ENCODE measurements around the gene COX4I2. TPM values are rescaled to one million over a fixed set of nuclear protein-coding genes. Genes with fewer than 3 reads are reported as not detected.

COX4I2 gene
- total and polyA plus RNA-seq, 2 donors (not counting 1 experiment from before 2014, with no cell fraction given), result not detected

DNA sequence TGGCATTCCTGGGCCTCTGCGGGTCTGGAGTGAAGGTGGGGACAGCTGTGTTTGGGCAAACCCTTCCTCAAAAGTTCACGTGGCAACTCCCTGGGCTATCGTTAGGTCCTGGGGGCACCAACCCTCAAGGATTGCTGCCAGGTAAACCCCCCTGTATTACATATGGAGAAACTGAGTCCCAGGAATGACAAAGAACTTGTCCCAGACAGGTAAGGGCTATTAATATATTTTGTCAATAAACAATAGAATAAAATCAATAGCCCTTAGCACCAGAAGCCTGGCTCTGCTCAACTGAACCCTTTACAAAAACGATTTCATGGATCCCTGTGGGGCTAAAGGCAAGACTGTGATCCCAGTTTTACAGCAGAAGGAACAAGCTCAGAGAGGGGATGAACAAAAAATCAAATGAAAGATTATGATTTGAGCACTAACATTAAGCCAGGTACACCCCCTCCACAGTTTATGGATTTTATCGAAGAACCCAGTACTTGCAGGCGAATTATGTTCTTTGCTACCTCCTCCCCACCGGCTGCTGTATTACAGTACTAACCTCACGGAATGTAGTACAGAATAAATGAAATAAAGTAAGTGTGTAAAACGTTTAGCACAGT lies 30.0 kb upstream of the COX4I2 start:
- no peak for DNase-seq
- intact Hi-C loops (cut with micrococcal nuclease), result no loop called here
- Histone ChIP-seq H3K27me3 (replicated peaks in 1 of 4; ENCODE audit: control extremely low read depth in 1 of 4, control insufficient read depth in 3 of 4, insufficient read depth in 4 of 4, low read length in 3 of 4) (peaks cover 0 to 71% (median 37%) of the 10 kb centered on the region in 4 experiments), H3K4me3 (ENCODE audit: control extremely low read depth in 1 of 5, extremely low read depth in 1 of 5, insufficient read depth in 1 of 5, low read depth in 2 of 5, low read length in 4 of 5) (no peak overlapping the region), H3K36me3 (replicated peaks in 1 of 2; ENCODE audit: control extremely low read depth in 1 of 2, control insufficient read depth in 1 of 2, extremely low read depth in 1 of 2, insufficient read depth in 2 of 2, low read length in 1 of 2) (no peaks in the 10 kb centered on the region), H3K79me2 (ENCODE audit: control insufficient read depth, insufficient read depth, low read length) (no peaks in the 10 kb centered on the region), H3K4me1 (ENCODE audit: control insufficient read depth in 2 of 2, insufficient read depth in 2 of 2, low read length in 2 of 2) (peaks cover 24 to 30% of the 10 kb centered on the region in 2 donors), H4K20me1 (ENCODE audit: control insufficient read depth, insufficient read depth, low read length, poor library complexity, severe bottlenecking) (no peaks in the 10 kb centered on the region), H3K27ac (ENCODE audit: low read length in 2 of 2) (no peak overlapping the region), H3K9me3 (ENCODE audit: control extremely low read depth in 1 of 3, control insufficient read depth in 2 of 3, insufficient read depth in 1 of 3, low read length in 2 of 3) (peaks cover 0 to 4% (median 0%) of the 10 kb centered on the region in 3 donors), H2AFZ (ENCODE audit: insufficient read depth, low read depth, low read length, poor library complexity, severe bottlenecking) (no peak overlapping the region), H3K9ac (ENCODE audit: low read length) (no peak overlapping the region), H3K4me2 (replicated peaks; ENCODE audit: low read depth, low read length, poor library complexity, severe bottlenecking) (no peak overlapping the region)
- ChIA-PET POLR2A (no interaction called here), CTCF (interaction anchor here (10.9 to 16.3 kb wide), 2 partner anchors 37 to 51 kb away, joined by 327 to 587 read pairs; no protein-coding TSS in a partner anchor)
- Mint-ChIP-seq H3K4me3 (peak overlapping the region; percentile 10), H3K27ac (no peak overlapping the region), H3K4me1 (peaks cover 25% of the 10 kb centered on the region), H3K9me3 (ENCODE audit: insufficient read depth) (no peaks in the 10 kb centered on the region), H3K27me3 (peaks cover 46% of the 10 kb centered on the region)
- WGBS (ENCODE audit: insufficient coverage), result 100% methylated on average over 1 of the region's 9 CpGs
- ATAC-seq (ENCODE audit: low read depth), result no peak
- TF ChIP-seq, protein P1, sequence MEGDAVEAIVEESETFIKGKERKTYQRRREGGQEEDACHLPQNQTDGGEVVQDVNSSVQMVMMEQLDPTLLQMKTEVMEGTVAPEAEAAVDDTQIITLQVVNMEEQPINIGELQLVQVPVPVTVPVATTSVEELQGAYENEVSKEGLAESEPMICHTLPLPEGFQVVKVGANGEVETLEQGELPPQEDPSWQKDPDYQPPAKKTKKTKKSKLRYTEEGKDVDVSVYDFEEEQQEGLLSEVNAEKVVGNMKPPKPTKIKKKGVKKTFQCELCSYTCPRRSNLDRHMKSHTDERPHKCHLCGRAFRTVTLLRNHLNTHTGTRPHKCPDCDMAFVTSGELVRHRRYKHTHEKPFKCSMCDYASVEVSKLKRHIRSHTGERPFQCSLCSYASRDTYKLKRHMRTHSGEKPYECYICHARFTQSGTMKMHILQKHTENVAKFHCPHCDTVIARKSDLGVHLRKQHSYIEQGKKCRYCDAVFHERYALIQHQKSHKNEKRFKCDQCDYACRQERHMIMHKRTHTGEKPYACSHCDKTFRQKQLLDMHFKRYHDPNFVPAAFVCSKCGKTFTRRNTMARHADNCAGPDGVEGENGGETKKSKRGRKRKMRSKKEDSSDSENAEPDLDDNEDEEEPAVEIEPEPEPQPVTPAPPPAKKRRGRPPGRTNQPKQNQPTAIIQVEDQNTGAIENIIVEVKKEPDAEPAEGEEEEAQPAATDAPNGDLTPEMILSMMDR (IDR thresholded peaks at IDR 0.05), result no peak
- no peak for TF ChIP-seq EZH2 (IDR thresholded peaks at IDR 0.05; ENCODE audit: borderline replicate concordance, insufficient read depth, low read depth, low read length, poor library complexity, severe bottlenecking)

- ATAC-seq (ENCODE audit: low read depth) (no peak), DNase-seq (no peak)
- intact Hi-C loops (cut with micrococcal nuclease), result no loop called here
- Mint-ChIP-seq H3K4me3 (no peak overlapping the region), H3K27ac (no peak overlapping the region), H3K4me1 (peaks cover 25% of the 10 kb centered on the region), H3K9me3 (ENCODE audit: insufficient read depth) (no peaks in the 10 kb centered on the region), H3K27me3 (peaks cover 43% of the 10 kb centered on the region)
- Histone ChIP-seq H3K27ac (ENCODE audit: low read length in 2 of 2) (no peak overlapping the region), H3K79me2 (ENCODE audit: control insufficient read depth, insufficient read depth, low read length) (no peaks in the 10 kb centered on the region), H3K9me3 (ENCODE audit: control extremely low read depth in 1 of 3, control insufficient read depth in 2 of 3, insufficient read depth in 1 of 3, low read length in 2 of 3) (peaks cover 0 to 4% (median 0%) of the 10 kb centered on the region in 3 donors), H3K4me3 (ENCODE audit: control extremely low read depth in 1 of 5, extremely low read depth in 1 of 5, insufficient read depth in 1 of 5, low read depth in 2 of 5, low read length in 4 of 5) (no peak overlapping the region), H3K27me3 (replicated peaks in 1 of 4; ENCODE audit: control extremely low read depth in 1 of 4, control insufficient read depth in 3 of 4, insufficient read depth in 4 of 4, low read length in 3 of 4) (peaks cover 0 to 65% (median 33%) of the 10 kb centered on the region in 4 experiments), H3K4me2 (replicated peaks; ENCODE audit: low read depth, low read length, poor library complexity, severe bottlenecking) (no peak overlapping the region), H2AFZ (ENCODE audit: insufficient read depth, low read depth, low read length, poor library complexity, severe bottlenecking) (no peak overlapping the region), H3K36me3 (replicated peaks in 1 of 2; ENCODE audit: control extremely low read depth in 1 of 2, control insufficient read depth in 1 of 2, extremely low read depth in 1 of 2, insufficient read depth in 2 of 2, low read length in 1 of 2) (no peaks in the 10 kb centered on the region), H3K9ac (ENCODE audit: low read length) (no peak overlapping the region), H4K20me1 (ENCODE audit: control insufficient read depth, insufficient read depth, low read length, poor library complexity, severe bottlenecking) (no peaks in the 10 kb centered on the region), H3K4me1 (ENCODE audit: control insufficient read depth in 2 of 2, insufficient read depth in 2 of 2, low read length in 2 of 2) (peaks cover 24 to 30% of the 10 kb centered on the region in 2 donors)
- ChIA-PET CTCF (interaction anchor here (10.9 to 16.3 kb wide), 2 partner anchors 38 to 51 kb away, joined by 327 to 587 read pairs; no protein-coding TSS in a partner anchor), POLR2A (no interaction called here)
- WGBS (ENCODE audit: insufficient coverage), result 33% methylated on average over 28 of the region's 45 CpGs
- no peak for TF ChIP-seq EZH2 (IDR thresholded peaks at IDR 0.05; ENCODE audit: borderline replicate concordance, insufficient read depth, low read depth, low read length, poor library complexity, severe bottlenecking)
- TF ChIP-seq, protein P1 (IDR thresholded peaks at IDR 0.05), result no peak
These were observed 29.3 kb upstream of the COX4I2 start for GRCh38 chr20:31608251-31608945.
